PC-9 (cell line): ENCODE measurements around the gene ARMC9. TPM values are rescaled to one million over a fixed set of nuclear protein-coding genes. Genes with fewer than 3 reads are reported as not detected.

Source experiments
- BruUV-seq: library from RNA; stranded (reverse); fragments of 400-500 nt; replicated peaks from 2 replicates; lab custom pipeline; 2021; lab: Mats Ljungman, UMichigan
- CTCF ChIA-PET: fragments of 300-600 bp; sonication (Branson Sonifier 250); formaldehyde crosslinking; loops from one replicate; lab custom pipeline; 2022; ENCODE audit warnings: antibody characterized with exemption; lab: Charles Lee
- POLR2A ChIA-PET: fragments of 300-600 bp; sonication (Branson Sonifier 250); formaldehyde crosslinking; loops from one replicate; lab custom pipeline; 2022; ENCODE audit warnings: antibody characterized with exemption; ENCODE audit not compliant: unreplicated experiment; lab: Charles Lee
- DNase-seq, 2 experiments: peaks; one replicate each; pipeline versions ENCODE4 v3.0.0 to v3.0.0-alpha.2; 2015 to 2022; ENCODE audit warnings: mixed read lengths in 1 of 2
- H2AFZ ChIP-seq: fragments of 200-600 bp; sonication (generic); 2 replicates; pipeline ENCODE4 v1.8.1; 2017; ENCODE audit warnings: antibody characterized with exemption
- H3F3A ChIP-seq: fragments of 200-600 bp; sonication (generic); 2 replicates; pipeline ENCODE4 v1.8.1; 2017; ENCODE audit warnings: antibody characterized with exemption, mild to moderate bottlenecking, low read depth; ENCODE audit not compliant: insufficient read depth
- H3K27ac ChIP-seq: fragments of 200-600 bp; sonication (generic); 2 replicates; pipeline ENCODE4 v1.6.1; 2016; ENCODE audit warnings: mixed run types
- H3K27me3 ChIP-seq: fragments of 200-600 bp; sonication (generic); 2 replicates; pipeline ENCODE4 v1.6.1; 2016; ENCODE audit warnings: low read depth, mixed run types; ENCODE audit not compliant: insufficient read depth
- H3K36me3 ChIP-seq: fragments of 200-600 bp; sonication (generic); 2 replicates; pipeline ENCODE4 v1.6.1; 2016; ENCODE audit warnings: low read depth, mixed run types
- H3K4me1 ChIP-seq: fragments of 200-600 bp; sonication (generic); replicated peaks from 2 replicates; pipeline ENCODE4 v1.6.1; 2016; ENCODE audit warnings: mixed run types; ENCODE audit not compliant: insufficient read depth
- H3K4me2 ChIP-seq: fragments of 200-600 bp; sonication (generic); 2 replicates; pipeline ENCODE4 v1.6.1; 2017; ENCODE audit warnings: mixed run types
- H3K4me3 ChIP-seq: fragments of 200-600 bp; sonication (generic); 2 replicates; pipeline ENCODE4 v1.6.1; 2016; ENCODE audit warnings: mixed run types
- H3K79me2 ChIP-seq: fragments of 200-600 bp; sonication (generic); 2 replicates; pipeline ENCODE4 v1.6.1; 2017; ENCODE audit warnings: low read depth, mixed run types
- H3K9me2 ChIP-seq: fragments of 200-600 bp; sonication (generic); 2 replicates; pipeline ENCODE4 v1.8.1; 2017; ENCODE audit warnings: mild to moderate bottlenecking; ENCODE audit not compliant: insufficient read depth
- H3K9me3 ChIP-seq: fragments of 200-600 bp; sonication (generic); 2 replicates; pipeline ENCODE4 v1.8.1; 2016; ENCODE audit warnings: low read depth; ENCODE audit not compliant: insufficient read depth
- H4K20me1 ChIP-seq: fragments of 200-600 bp; sonication (generic); 2 replicates; pipeline ENCODE4 v1.8.1; 2017; ENCODE audit not compliant: insufficient read depth
- EZH2 ChIP-seq: fragments of 200-600 bp; sonication (generic); IDR thresholded peaks from 2 replicates; pipeline ENCODE4 v1.8.0; 2017; ENCODE audit warnings: antibody characterized with exemption, low read depth
- intact Hi-C: fragments of 100-400 bp; cut with micrococcal nuclease; formaldehyde crosslinking; loops from one replicate; pipeline ENCODE4 v1.10.0; 2022; ENCODE audit not compliant: unreplicated experiment
- total RNA-seq: library from RNA; stranded (reverse); gene quantifications from 2 replicates; pipeline ENCODE4 v1.2.3, GENCODE V29; 2021
- TF ChIP-seq, protein P1 (sequence below): fragments of 200-600 bp; sonication (generic); conservative IDR thresholded peaks from 2 replicates; pipeline ENCODE4 v1.6.1; 2017; ENCODE audit warnings: mixed run types, antibody characterized with exemption, mild to moderate bottlenecking, moderate library complexity

Gene ARMC9
- total RNA-seq, 1 experiment from 2014 or later: 23.4 TPM

- TF ChIP-seq EZH2: no peak
- TF ChIP-seq, protein P1, sequence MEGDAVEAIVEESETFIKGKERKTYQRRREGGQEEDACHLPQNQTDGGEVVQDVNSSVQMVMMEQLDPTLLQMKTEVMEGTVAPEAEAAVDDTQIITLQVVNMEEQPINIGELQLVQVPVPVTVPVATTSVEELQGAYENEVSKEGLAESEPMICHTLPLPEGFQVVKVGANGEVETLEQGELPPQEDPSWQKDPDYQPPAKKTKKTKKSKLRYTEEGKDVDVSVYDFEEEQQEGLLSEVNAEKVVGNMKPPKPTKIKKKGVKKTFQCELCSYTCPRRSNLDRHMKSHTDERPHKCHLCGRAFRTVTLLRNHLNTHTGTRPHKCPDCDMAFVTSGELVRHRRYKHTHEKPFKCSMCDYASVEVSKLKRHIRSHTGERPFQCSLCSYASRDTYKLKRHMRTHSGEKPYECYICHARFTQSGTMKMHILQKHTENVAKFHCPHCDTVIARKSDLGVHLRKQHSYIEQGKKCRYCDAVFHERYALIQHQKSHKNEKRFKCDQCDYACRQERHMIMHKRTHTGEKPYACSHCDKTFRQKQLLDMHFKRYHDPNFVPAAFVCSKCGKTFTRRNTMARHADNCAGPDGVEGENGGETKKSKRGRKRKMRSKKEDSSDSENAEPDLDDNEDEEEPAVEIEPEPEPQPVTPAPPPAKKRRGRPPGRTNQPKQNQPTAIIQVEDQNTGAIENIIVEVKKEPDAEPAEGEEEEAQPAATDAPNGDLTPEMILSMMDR: no peak
- no peaks in the 10 kb centered on the region for H3K27me3 ChIP-seq
- no peaks in the 10 kb centered on the region for H3K79me2 ChIP-seq
- ChIA-PET POLR2A (interaction anchor here (0.6 kb wide), 1 partner anchor 303 kb away, joined by 4 read pairs; no protein-coding TSS in a partner anchor), CTCF (interaction anchor here (0.6 kb wide), 2 partner anchors 103 to 527 kb away, joined by 4 read pairs; no protein-coding TSS in a partner anchor)
- no peaks in the 10 kb centered on the region for H4K20me1 ChIP-seq
- H3K9me2 ChIP-seq: no peaks in the 10 kb centered on the region
- intact Hi-C loops: no loop called here
- peak overlapping the region; percentile 93 for H3K27ac ChIP-seq
- peaks cover 22% of the 10 kb centered on the region for H3K4me1 ChIP-seq
- no peak overlapping the region for H2AFZ ChIP-seq
- H3K36me3 ChIP-seq: peaks cover 25% of the 10 kb centered on the region
- peaks cover 18% of the 10 kb centered on the region for H3F3A ChIP-seq
- peak overlapping the region; percentile 35 for H3K4me2 ChIP-seq
- no peaks in the 10 kb centered on the region for H3K9me3 ChIP-seq
- no TSS peak for BruUV-seq
- no peak overlapping the region for H3K4me3 ChIP-seq
- DNase-seq: peak; percentile 12 to 79
Measured at GRCh38 chr2:231161877-231162329, 36.5 kb upstream of the ARMC9 start.

GRCh38 chr2:231163011-231163410 lies 35.4 kb upstream of the ARMC9 start:
- POLR2A ChIA-PET: no interaction called here

GRCh38 chr2:231163414-231164095 lies 34.9 kb upstream of the ARMC9 start:
- Histone ChIP-seq H3F3A (peaks cover 18% of the 10 kb centered on the region), H3K4me1 (peaks cover 22% of the 10 kb centered on the region), H3K27ac (peak overlapping the region; percentile 20; the same call in 1 of the 2 replicates), H3K9me2 (no peaks in the 10 kb centered on the region), H3K4me3 (no peak overlapping the region), H4K20me1 (no peaks in the 10 kb centered on the region), H3K79me2 (no peaks in the 10 kb centered on the region), H3K27me3 (no peaks in the 10 kb centered on the region), H2AFZ (no peak overlapping the region), H3K4me2 (no peak overlapping the region), H3K9me3 (no peaks in the 10 kb centered on the region), H3K36me3 (peaks cover 27% of the 10 kb centered on the region)
- ChIA-PET POLR2A (no interaction called here), CTCF (no interaction called here)
- BruUV-seq: no TSS peak
- DNase-seq: no peak
- intact Hi-C loops: no loop called here
- TF ChIP-seq, protein P1: no peak
- TF ChIP-seq EZH2: no peak

More at GRCh38 chr2:231163011-231163410, 35.4 kb upstream of the ARMC9 start:
- BruUV-seq: no TSS peak
- no peak for DNase-seq
- Histone ChIP-seq H3K4me1 (peaks cover 22% of the 10 kb centered on the region), H3K4me3 (no peak overlapping the region), H3F3A (peaks cover 18% of the 10 kb centered on the region), H3K9me3 (no peaks in the 10 kb centered on the region), H2AFZ (no peak overlapping the region), H3K27ac (peak overlapping the region; percentile 20; the same call in 1 of the 2 replicates), H3K79me2 (no peaks in the 10 kb centered on the region), H3K4me2 (no peak overlapping the region), H4K20me1 (no peaks in the 10 kb centered on the region), H3K9me2 (no peaks in the 10 kb centered on the region), H3K27me3 (no peaks in the 10 kb centered on the region), H3K36me3 (peaks cover 27% of the 10 kb centered on the region)
- CTCF ChIA-PET: no interaction called here
- intact Hi-C loops: no loop called here
- no peak for TF ChIP-seq EZH2
- TF ChIP-seq, protein P1: no peak
